ENCODE results near the gene KDM2B. TPM values are rescaled to one million over a fixed set of nuclear protein-coding genes. Genes with fewer than 3 reads are reported as not detected.

Gene KDM2B
- total and polyA plus RNA-seq, 10 of the 15 experiments (the other 5 are each of a cell fraction or from before 2014, with no cell fraction given) = 13.6 to 124 (median 40.4) TPM

- CTCF ChIA-PET = interaction anchor here (0.7 to 1.9 kb wide), 2 partner anchors 23 to 239 kb away, joined by 3 to 5 read pairs; no protein-coding TSS in a partner anchor
Measured at GRCh38 chr12:121465921-121466793, 114.7 kb downstream of the KDM2B start.

More at GRCh38 chr12:121465921-121466793, 114.7 kb downstream of the KDM2B start:
- ChIA-PET POLR2A (no interaction called here), RAD21 (ENCODE audit: unreplicated experiment) (no interaction called here), SMC1A (ENCODE audit: uncharacterized antibody, unreplicated experiment) (no interaction called here)
- Histone ChIP-seq H2AFZ (ENCODE audit: control insufficient read depth, low read depth, low read length) (peak overlapping the region; percentile 37), H3K9ac (ENCODE audit: control insufficient read depth, insufficient read depth, low read length) (peak overlapping the region; percentile 87), H3K4me2 (ENCODE audit: control insufficient read depth, insufficient read depth) (peak overlapping the region; percentile 95), H3K79me2 (ENCODE audit: control insufficient read depth, insufficient read depth, low read length) (peaks cover 54% of the 10 kb centered on the region), H3K27me3 (replicated peaks in 1 of 2; ENCODE audit: control insufficient read depth in 2 of 2, insufficient read depth in 2 of 2, low read length in 1 of 2) (no peaks in the 10 kb centered on the region), H3K4me3 (peak overlapping the region; percentile 63), H4K20me1 (ENCODE audit: control insufficient read depth, insufficient read depth) (peaks cover 11% of the 10 kb centered on the region; the same call in 1 of the 2 replicates), H3K4me1 (ENCODE audit: control insufficient read depth, insufficient read depth, low read length) (peaks cover 9% of the 10 kb centered on the region), H3K27ac (ENCODE audit: control insufficient read depth, insufficient read depth) (peak overlapping the region; percentile 65), H3K36me3 (ENCODE audit: control insufficient read depth in 2 of 2, insufficient read depth in 2 of 2, low read length in 1 of 2) (peaks cover 2 to 3% of the 10 kb centered on the region in 2 experiments; a peak in 2 of 4 replicates), H3K9me3 (replicated peaks; ENCODE audit: control insufficient read depth, insufficient read depth, low read length) (no peaks in the 10 kb centered on the region)
- TF ChIP-seq SPI1 (IDR thresholded peaks at IDR 0.05; ENCODE audit: borderline replicate concordance, insufficient read depth, low read depth, low read length) (peak; percentile 88), ZBTB40 (IDR thresholded peaks at IDR 0.05; ENCODE audit: borderline replicate concordance) (no peak), ZNF384 (IDR thresholded peaks at IDR 0.05; ENCODE audit: borderline replicate concordance, low read depth, low read length) (peak; percentile 66), CREM (IDR thresholded peaks at IDR 0.05; ENCODE audit: low read depth) (no peak), GATAD2B (conservative IDR thresholded peaks at IDR 0.05; ENCODE audit: low read depth) (peak; percentile 59), BACH1 (IDR thresholded peaks at IDR 0.05; ENCODE audit: borderline replicate concordance) (peak; percentile 51; the same call in 1 of the 2 replicates), GABPA (IDR thresholded peaks at IDR 0.05; ENCODE audit: low read depth) (no peak), CREB1 (IDR thresholded peaks at IDR 0.05; ENCODE audit: low read depth) (no peak), RUNX3 (IDR thresholded peaks at IDR 0.05; ENCODE audit: low read length) (peak; percentile 48), EZH2 (IDR thresholded peaks at IDR 0.05; ENCODE audit: borderline replicate concordance, control insufficient read depth, low read depth, low read length) (no peak), YY1 (IDR thresholded peaks at IDR 0.05; ENCODE audit: low read depth, low read length) (no peak), IKZF2 (IDR thresholded peaks at IDR 0.05) (0 out of 4 replicates have a peak, but pooled peaks of 1 of the 2 experiments have one; percentile 13)
- TF ChIP-seq, protein P1, sequence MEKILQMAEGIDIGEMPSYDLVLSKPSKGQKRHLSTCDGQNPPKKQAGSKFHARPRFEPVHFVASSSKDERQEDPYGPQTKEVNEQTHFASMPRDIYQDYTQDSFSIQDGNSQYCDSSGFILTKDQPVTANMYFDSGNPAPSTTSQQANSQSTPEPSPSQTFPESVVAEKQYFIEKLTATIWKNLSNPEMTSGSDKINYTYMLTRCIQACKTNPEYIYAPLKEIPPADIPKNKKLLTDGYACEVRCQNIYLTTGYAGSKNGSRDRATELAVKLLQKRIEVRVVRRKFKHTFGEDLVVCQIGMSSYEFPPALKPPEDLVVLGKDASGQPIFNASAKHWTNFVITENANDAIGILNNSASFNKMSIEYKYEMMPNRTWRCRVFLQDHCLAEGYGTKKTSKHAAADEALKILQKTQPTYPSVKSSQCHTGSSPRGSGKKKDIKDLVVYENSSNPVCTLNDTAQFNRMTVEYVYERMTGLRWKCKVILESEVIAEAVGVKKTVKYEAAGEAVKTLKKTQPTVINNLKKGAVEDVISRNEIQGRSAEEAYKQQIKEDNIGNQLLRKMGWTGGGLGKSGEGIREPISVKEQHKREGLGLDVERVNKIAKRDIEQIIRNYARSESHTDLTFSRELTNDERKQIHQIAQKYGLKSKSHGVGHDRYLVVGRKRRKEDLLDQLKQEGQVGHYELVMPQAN (conservative IDR thresholded peaks at IDR 0.05) = 0 out of 2 replicates have a peak, but pooled peaks have one; percentile 44
- TF ChIP-seq, protein P2, sequence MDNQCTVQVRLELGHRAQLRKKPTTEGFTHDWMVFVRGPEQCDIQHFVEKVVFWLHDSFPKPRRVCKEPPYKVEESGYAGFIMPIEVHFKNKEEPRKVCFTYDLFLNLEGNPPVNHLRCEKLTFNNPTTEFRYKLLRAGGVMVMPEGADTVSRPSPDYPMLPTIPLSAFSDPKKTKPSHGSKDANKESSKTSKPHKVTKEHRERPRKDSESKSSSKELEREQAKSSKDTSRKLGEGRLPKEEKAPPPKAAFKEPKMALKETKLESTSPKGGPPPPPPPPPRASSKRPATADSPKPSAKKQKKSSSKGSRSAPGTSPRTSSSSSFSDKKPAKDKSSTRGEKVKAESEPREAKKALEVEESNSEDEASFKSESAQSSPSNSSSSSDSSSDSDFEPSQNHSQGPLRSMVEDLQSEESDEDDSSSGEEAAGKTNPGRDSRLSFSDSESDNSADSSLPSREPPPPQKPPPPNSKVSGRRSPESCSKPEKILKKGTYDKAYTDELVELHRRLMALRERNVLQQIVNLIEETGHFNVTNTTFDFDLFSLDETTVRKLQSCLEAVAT (IDR thresholded peaks at IDR 0.05) = peak; percentile 73
- no peak for DNase-seq (ENCODE audit: low read depth, low spot score)
- peak; percentile 38 for FAIRE-seq
- BruUV-seq (replicated peaks) = TSS peak; percentile 59
- intact Hi-C loops (cut with micrococcal nuclease; ENCODE audit: unreplicated experiment) = no loop called here
- ATAC-seq = 0 out of 3 replicates have a peak, but pooled peaks have one; percentile 3
- WGBS (ENCODE audit: insufficient coverage, insufficient replicate concordance, low lambda C conversion rate, missing lambda C conversion rate) = 4% methylated on average over 47 of the region's 70 CpGs
- in situ Hi-C loops (cut with MboI) = no loop called here

Data from GM12878 (cell line).